WERI-Rb-1 (cell line): ENCODE results near the gene TMOD1.

Experiments used
- DNase-seq: peaks from one replicate; pipeline ENCODE4 v3.0.0-alpha.2; 2020
- H3K27ac ChIP-seq: fragments of 250-450 bp; sonication (Bioruptor Pico); 2 replicates; pipeline ENCODE4 v1.5.1; 2020; ENCODE audit warnings: mild to moderate bottlenecking, moderate library complexity
- H3K27me3 ChIP-seq: fragments of 250-450 bp; sonication (Bioruptor Pico); 2 replicates; pipeline ENCODE4 v1.5.1; 2021; ENCODE audit warnings: mild to moderate bottlenecking, low read depth, moderate library complexity; ENCODE audit not compliant: insufficient read depth, severe bottlenecking
- H3K36me3 ChIP-seq: fragments of 250-450 bp; sonication (Bioruptor Pico); 2 replicates; pipeline ENCODE4 v1.5.1; 2020; ENCODE audit warnings: mild to moderate bottlenecking, moderate library complexity
- H3K4me3 ChIP-seq: 2 replicates; pipeline ENCODE4 v1.5.1; 2011; ENCODE audit warnings: low read depth, mild to moderate bottlenecking, control low read depth, low read length
- H3K9me3 ChIP-seq: fragments of 250-450 bp; sonication (Bioruptor Pico); 2 replicates; pipeline ENCODE4 v1.5.1; 2021; ENCODE audit warnings: mild to moderate bottlenecking, moderate library complexity; ENCODE audit not compliant: severe bottlenecking
- CTCF ChIP-seq: IDR thresholded peaks from 2 replicates; pipeline ENCODE4 v1.5.1; 2011; ENCODE audit warnings: low read depth, mild to moderate bottlenecking, control low read depth, inconsistent platforms, low read length

Gene TMOD1

GRCh38 chr9:97534961-97535594, 33.6 kb downstream of the TMOD1 start:
- no peak for TF ChIP-seq CTCF
- DNase-seq, result no peak
- H3K36me3 ChIP-seq, result no peaks in the 10 kb centered on the region; the same call in 1 of the 2 replicates
- no peaks in the 10 kb centered on the region for H3K27me3 ChIP-seq
- no peak overlapping the region for H3K4me3 ChIP-seq
- H3K27ac ChIP-seq, result no peak overlapping the region
- no peaks in the 10 kb centered on the region for H3K9me3 ChIP-seq

- H3K36me3 ChIP-seq, result no peaks in the 10 kb centered on the region; the same call in 1 of the 2 replicates
- no peak for DNase-seq
- no peaks in the 10 kb centered on the region for H3K27me3 ChIP-seq
- H3K27ac ChIP-seq, result no peak overlapping the region
- TF ChIP-seq CTCF, result no peak
- H3K4me3 ChIP-seq, result no peak overlapping the region
- no peaks in the 10 kb centered on the region for H3K9me3 ChIP-seq
Measured at GRCh38 chr9:97535771-97536170, 34.3 kb downstream of the TMOD1 start.

- H3K27me3 ChIP-seq, result no peaks in the 10 kb centered on the region
- no peak for DNase-seq
- H3K4me3 ChIP-seq, result no peak overlapping the region
- no peaks in the 10 kb centered on the region for H3K9me3 ChIP-seq
- no peak for TF ChIP-seq CTCF
- no peak overlapping the region for H3K27ac ChIP-seq
- H3K36me3 ChIP-seq, result no peaks in the 10 kb centered on the region; the same call in 1 of the 2 replicates
Measured at GRCh38 chr9:97536480-97536879, 35.0 kb downstream of the TMOD1 start.

- H3K27ac ChIP-seq, result no peak overlapping the region
- no peak for DNase-seq
- TF ChIP-seq CTCF, result no peak
- H3K4me3 ChIP-seq, result no peak overlapping the region
- H3K36me3 ChIP-seq, result no peaks in the 10 kb centered on the region
- H3K27me3 ChIP-seq, result no peaks in the 10 kb centered on the region
- no peaks in the 10 kb centered on the region for H3K9me3 ChIP-seq
Measured at GRCh38 chr9:97543561-97543960, 42.1 kb downstream of the TMOD1 start.

- Histone ChIP-seq H3K4me3 (no peak overlapping the region), H3K27ac (no peak overlapping the region), H3K36me3 (no peaks in the 10 kb centered on the region), H3K27me3 (no peaks in the 10 kb centered on the region), H3K9me3 (no peaks in the 10 kb centered on the region)
- no peak for TF ChIP-seq CTCF
- no peak for DNase-seq
Measured at GRCh38 chr9:97545486-97545885, 44.0 kb downstream of the TMOD1 start.
